DOHH2 (cell line): ENCODE data around the gene LIMS2.

ENCODE experiments used
- CTCF ChIP-seq: fragments of 200-600 bp; sonication (generic); IDR thresholded peaks from one replicate; pipeline ENCODE4 v1.5.1; 2014; ENCODE audit warnings: antibody characterized with exemption, mild to moderate bottlenecking, low read depth, low read length; ENCODE audit not compliant: poor library complexity, severe bottlenecking
- EZH2phosphoT487 ChIP-seq: fragments of 200-600 bp; sonication (generic); IDR thresholded peaks from 2 replicates; pipeline ENCODE4 v1.6.1; 2017; ENCODE audit warnings: borderline replicate concordance, mild to moderate bottlenecking, antibody characterized with exemption, low read length, moderate library complexity, mixed read lengths

- no peak for TF ChIP-seq CTCF
- no peak for TF ChIP-seq EZH2phosphoT487
These were observed 51.0 kb downstream of the LIMS2 start for GRCh38 chr2:127624320-127624755.
